ENCODE results near the gene XKR7.

DNA sequence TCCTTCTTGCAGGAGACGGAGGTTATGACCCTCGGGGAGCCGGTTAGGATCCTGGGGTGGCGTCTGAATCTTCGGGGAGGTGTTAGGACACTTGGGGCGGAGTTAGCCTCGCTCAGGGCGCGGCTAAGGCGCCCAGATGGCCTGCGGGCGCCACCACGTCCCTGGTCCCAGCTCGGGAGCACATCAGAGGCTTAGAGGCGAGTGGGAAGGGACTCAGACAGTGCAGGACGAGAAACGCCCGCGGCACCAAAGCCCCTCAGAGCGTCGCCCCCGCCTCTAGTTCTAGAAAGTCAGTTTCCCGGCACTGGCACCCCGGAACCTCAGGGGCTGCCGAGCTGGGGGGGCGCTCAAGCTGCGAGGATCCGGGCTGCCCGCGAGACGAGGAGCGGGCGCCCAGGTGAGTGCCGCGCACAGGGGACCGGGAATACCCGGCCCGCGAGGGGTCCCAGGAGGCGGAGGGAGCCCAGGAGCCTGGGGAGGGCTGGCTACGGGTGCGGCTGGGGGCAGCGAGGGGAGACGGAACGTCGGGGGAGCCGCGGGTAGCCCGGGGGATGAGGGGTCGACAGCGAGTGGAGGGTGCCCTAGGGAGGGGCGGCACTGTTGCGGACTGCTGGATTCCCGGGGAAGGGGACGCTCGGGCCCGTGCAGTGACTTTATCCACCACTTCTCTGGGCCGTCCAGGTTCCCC is 84.3 kb downstream of the XKR7 start, which contains the start of gene HCK:
- TF ChIP-seq EP300 (IDR thresholded peaks at IDR 0.05; ENCODE audit: borderline replicate concordance) = no peak
- TF ChIP-seq TEAD4 (IDR thresholded peaks at IDR 0.05) = no peak
- TF ChIP-seq, protein P1, sequence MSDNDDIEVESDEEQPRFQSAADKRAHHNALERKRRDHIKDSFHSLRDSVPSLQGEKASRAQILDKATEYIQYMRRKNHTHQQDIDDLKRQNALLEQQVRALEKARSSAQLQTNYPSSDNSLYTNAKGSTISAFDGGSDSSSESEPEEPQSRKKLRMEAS (IDR thresholded peaks at IDR 0.05) = no peak
- TF ChIP-seq REST (IDR thresholded peaks at IDR 0.05; ENCODE audit: low read depth) = no peak
- TF ChIP-seq TCF12 (IDR thresholded peaks at IDR 0.05; ENCODE audit: low read depth) = no peak
- no peak for TF ChIP-seq FOXM1 (IDR thresholded peaks at IDR 0.05; ENCODE audit: borderline replicate concordance, low read depth)
- TF ChIP-seq CEBPB (IDR thresholded peaks at IDR 0.05) = no peak
- no peak for TF ChIP-seq NFIC (IDR thresholded peaks at IDR 0.05)
- no peak for TF ChIP-seq RAD21 (IDR thresholded peaks at IDR 0.05; ENCODE audit: low read depth)
- TF ChIP-seq TAF1 (IDR thresholded peaks at IDR 0.05; ENCODE audit: low read depth) = no peak
- TF ChIP-seq YY1 (IDR thresholded peaks at IDR 0.05; ENCODE audit: low read depth) = no peak
- TF ChIP-seq ZBTB7A (IDR thresholded peaks at IDR 0.05; ENCODE audit: low read depth) = no peak
